ENCODE results near the gene MTREX.

- TF ChIP-seq CTCF (conservative IDR thresholded peaks at IDR 0.05), result no peak
- TF ChIP-seq ZFX (IDR thresholded peaks at IDR 0.05), result no peak
Observed at GRCh38 chr5:55432549-55432948, 124.8 kb downstream of the MTREX start.

Data from C4-2B (cell line).